Activated T-cell treated with anti-CD3 and anti-CD28 coated beads, Interleukin-2, amount 50 U/mL, for 4 hours (primary cell): ENCODE measurements around the gene FREM1. TPM values are rescaled to one million over a fixed set of nuclear protein-coding genes. Genes with fewer than 3 reads are reported as not detected.

ENCODE experiments used
- ATAC-seq, 2 donors: fragments of 200-7000 bp; cut with Tn5 transposase; one replicate each; pipeline ENCODE4 v1.10.0; 2021
- DNase-seq: peaks from one replicate; pipeline ENCODE4 v3.0.0-alpha.2; 2020
- H3K27me3 Mint-ChIP-seq: one replicate; pipeline ENCODE4 v1.8.0; 2021; ENCODE audit warnings: low read depth, mixed read lengths
- H3K36me3 Mint-ChIP-seq: one replicate; pipeline ENCODE4 v1.8.0; 2022; ENCODE audit warnings: mixed read lengths; ENCODE audit not compliant: insufficient read depth
- H3K4me1 Mint-ChIP-seq: one replicate; pipeline ENCODE4 v1.8.0; 2021; ENCODE audit warnings: low read depth, mixed read lengths
- H3K4me3 Mint-ChIP-seq: one replicate; pipeline ENCODE4 v1.8.0; 2021; ENCODE audit warnings: mild to moderate bottlenecking, moderate library complexity, mixed read lengths
- H3K9me3 Mint-ChIP-seq: one replicate; pipeline ENCODE4 v1.8.0; 2021; ENCODE audit warnings: mixed read lengths
- total RNA-seq, 3 donors: library from RNA; stranded (reverse); gene quantifications; one replicate each; pipeline ENCODE4 v1.2.1, GENCODE V29; 2021

The FREM1 gene
- total RNA-seq, 3 donors from 2014 or later, result 0.11 to 0.14 TPM; not detected in 1

- no peaks in the 10 kb centered on the region for H3K27me3 Mint-ChIP-seq
- ATAC-seq, result no peak
- no peaks in the 10 kb centered on the region for H3K9me3 Mint-ChIP-seq
- H3K4me1 Mint-ChIP-seq, result no peaks in the 10 kb centered on the region
- no peak for DNase-seq
- no peaks in the 10 kb centered on the region for H3K36me3 Mint-ChIP-seq
- no peak overlapping the region for H3K4me3 Mint-ChIP-seq
These were observed 112.8 kb downstream of the FREM1 start for GRCh38 chr9:14797435-14797834.

- Mint-ChIP-seq H3K36me3 (no peaks in the 10 kb centered on the region), H3K4me1 (no peaks in the 10 kb centered on the region), H3K9me3 (no peaks in the 10 kb centered on the region), H3K4me3 (no peak overlapping the region), H3K27me3 (peaks cover 4% of the 10 kb centered on the region)
- DNase-seq, result no peak
- ATAC-seq, result no peak
These were observed 116.8 kb downstream of the FREM1 start for GRCh38 chr9:14793389-14793788.

GRCh38 chr9:14790628-14791027 lies 119.6 kb downstream of the FREM1 start:
- no peak overlapping the region for H3K4me3 Mint-ChIP-seq
- H3K27me3 Mint-ChIP-seq, result peaks cover 4% of the 10 kb centered on the region
- DNase-seq, result no peak
- no peaks in the 10 kb centered on the region for H3K4me1 Mint-ChIP-seq
- no peak for ATAC-seq
- H3K36me3 Mint-ChIP-seq, result no peaks in the 10 kb centered on the region
- no peaks in the 10 kb centered on the region for H3K9me3 Mint-ChIP-seq

- DNase-seq, result no peak
- Mint-ChIP-seq H3K4me3 (no peak overlapping the region), H3K36me3 (no peaks in the 10 kb centered on the region), H3K4me1 (no peaks in the 10 kb centered on the region), H3K9me3 (no peaks in the 10 kb centered on the region), H3K27me3 (peaks cover 9% of the 10 kb centered on the region)
- no peak for ATAC-seq
These were observed 121.4 kb downstream of the FREM1 start for GRCh38 chr9:14788846-14789245.

GRCh38 chr9:14783358-14783757 lies 126.9 kb downstream of the FREM1 start:
- Mint-ChIP-seq H3K4me3 (no peak overlapping the region), H3K27me3 (peaks cover 15% of the 10 kb centered on the region), H3K9me3 (no peaks in the 10 kb centered on the region), H3K36me3 (no peaks in the 10 kb centered on the region), H3K4me1 (no peaks in the 10 kb centered on the region)
- no peak for ATAC-seq
- no peak for DNase-seq

GRCh38 chr9:14782286-14783051 lies 127.8 kb downstream of the FREM1 start:
- no peaks in the 10 kb centered on the region for H3K4me1 Mint-ChIP-seq
- DNase-seq, result no peak
- no peaks in the 10 kb centered on the region for H3K9me3 Mint-ChIP-seq
- H3K36me3 Mint-ChIP-seq, result no peaks in the 10 kb centered on the region
- H3K4me3 Mint-ChIP-seq, result no peak overlapping the region
- peaks cover 17% of the 10 kb centered on the region for H3K27me3 Mint-ChIP-seq
- no peak for ATAC-seq

- ATAC-seq (no peak), DNase-seq (no peak)
- peaks cover 17% of the 10 kb centered on the region for H3K27me3 Mint-ChIP-seq
- no peak overlapping the region for H3K4me3 Mint-ChIP-seq
- H3K36me3 Mint-ChIP-seq, result no peaks in the 10 kb centered on the region
- no peaks in the 10 kb centered on the region for H3K9me3 Mint-ChIP-seq
- H3K4me1 Mint-ChIP-seq, result no peaks in the 10 kb centered on the region
These were observed 129.5 kb downstream of the FREM1 start for GRCh38 chr9:14780693-14781092.

GRCh38 chr9:14780251-14780650 lies 130.0 kb downstream of the FREM1 start:
- Mint-ChIP-seq H3K4me1 (no peaks in the 10 kb centered on the region), H3K4me3 (no peak overlapping the region), H3K36me3 (no peaks in the 10 kb centered on the region), H3K27me3 (peaks cover 14% of the 10 kb centered on the region), H3K9me3 (no peaks in the 10 kb centered on the region)
- ATAC-seq (no peak), DNase-seq (no peak)

- peaks cover 14% of the 10 kb centered on the region for H3K27me3 Mint-ChIP-seq
- H3K36me3 Mint-ChIP-seq, result no peaks in the 10 kb centered on the region
- H3K4me3 Mint-ChIP-seq, result no peak overlapping the region
- ATAC-seq (no peak), DNase-seq (no peak)
- H3K4me1 Mint-ChIP-seq, result no peaks in the 10 kb centered on the region
- no peaks in the 10 kb centered on the region for H3K9me3 Mint-ChIP-seq
These were observed 130.6 kb downstream of the FREM1 start for GRCh38 chr9:14779566-14780022.

- Mint-ChIP-seq H3K4me1 (no peaks in the 10 kb centered on the region), H3K4me3 (no peak overlapping the region), H3K27me3 (peaks cover 12% of the 10 kb centered on the region), H3K9me3 (no peaks in the 10 kb centered on the region), H3K36me3 (no peaks in the 10 kb centered on the region)
- ATAC-seq, result no peak
- DNase-seq, result no peak
These were observed 131.7 kb downstream of the FREM1 start for GRCh38 chr9:14778565-14778964.

- H3K36me3 Mint-ChIP-seq, result no peaks in the 10 kb centered on the region
- H3K9me3 Mint-ChIP-seq, result no peaks in the 10 kb centered on the region
- H3K4me1 Mint-ChIP-seq, result no peaks in the 10 kb centered on the region
- no peak overlapping the region for H3K4me3 Mint-ChIP-seq
- no peak for DNase-seq
- peaks cover 8% of the 10 kb centered on the region for H3K27me3 Mint-ChIP-seq
- no peak for ATAC-seq
These were observed 134.3 kb downstream of the FREM1 start for GRCh38 chr9:14775917-14776316.

- Mint-ChIP-seq H3K9me3 (no peaks in the 10 kb centered on the region), H3K4me1 (no peaks in the 10 kb centered on the region), H3K27me3 (peaks cover 14% of the 10 kb centered on the region), H3K36me3 (no peaks in the 10 kb centered on the region), H3K4me3 (no peak overlapping the region)
- no peak for DNase-seq
- no peak for ATAC-seq
These were observed 139.6 kb downstream of the FREM1 start for GRCh38 chr9:14770592-14770991.

GRCh38 chr9:14769230-14769571 lies 141.0 kb downstream of the FREM1 start:
- no peaks in the 10 kb centered on the region for H3K4me1 Mint-ChIP-seq
- H3K9me3 Mint-ChIP-seq, result no peaks in the 10 kb centered on the region
- peaks cover 16% of the 10 kb centered on the region for H3K27me3 Mint-ChIP-seq
- no peak overlapping the region for H3K4me3 Mint-ChIP-seq
- DNase-seq (no peak), ATAC-seq (no peak)
- H3K36me3 Mint-ChIP-seq, result no peaks in the 10 kb centered on the region

GRCh38 chr9:14768405-14769229 lies 141.6 kb downstream of the FREM1 start:
- no peak for ATAC-seq
- peaks cover 16% of the 10 kb centered on the region for H3K27me3 Mint-ChIP-seq
- H3K9me3 Mint-ChIP-seq, result no peaks in the 10 kb centered on the region
- no peak for DNase-seq
- no peak overlapping the region for H3K4me3 Mint-ChIP-seq
- H3K4me1 Mint-ChIP-seq, result no peaks in the 10 kb centered on the region
- no peaks in the 10 kb centered on the region for H3K36me3 Mint-ChIP-seq

GRCh38 chr9:14766299-14766698 lies 143.9 kb downstream of the FREM1 start:
- H3K4me3 Mint-ChIP-seq, result no peak overlapping the region

More at GRCh38 chr9:14766299-14766698, 143.9 kb downstream of the FREM1 start:
- no peaks in the 10 kb centered on the region for H3K4me1 Mint-ChIP-seq
- H3K27me3 Mint-ChIP-seq, result peaks cover 16% of the 10 kb centered on the region
- ATAC-seq (no peak), DNase-seq (no peak)
- H3K9me3 Mint-ChIP-seq, result no peaks in the 10 kb centered on the region
- no peaks in the 10 kb centered on the region for H3K36me3 Mint-ChIP-seq
